Activated CD4-positive, alpha-beta T cell treated with anti-CD3 and anti-CD28 coated beads, Interleukin-2, Interleukin-6, amounts not matched to agents 100 ng/mL and 50 ng/mL, durations not matched to agents 16 hours and 8 hours (primary cell): Measurements from ENCODE around the gene TTLL3.

Source experiments
- DNase-seq: peaks from one replicate; pipeline ENCODE4 v3.0.0-alpha.2; 2020

The TTLL3 gene

GRCh38 chr3:9781551-9781950 is 28.5 kb upstream of the TTLL3 start:
- DNase-seq: no peak

- no peak for DNase-seq
Observed at GRCh38 chr3:9781978-9782603, 28.0 kb upstream of the TTLL3 start.

GRCh38 chr3:9782770-9783169 is 27.3 kb upstream of the TTLL3 start:
- DNase-seq: peak; percentile 24

- DNase-seq: no peak
Observed at GRCh38 chr3:9783954-9784353, 26.1 kb upstream of the TTLL3 start.

GRCh38 chr3:9784965-9785364 is 25.1 kb upstream of the TTLL3 start:
- DNase-seq: no peak

- DNase-seq: no peak
Observed at GRCh38 chr3:9785602-9786001, 24.5 kb upstream of the TTLL3 start.

- DNase-seq: no peak
Observed at GRCh38 chr3:9786209-9786739, 23.8 kb upstream of the TTLL3 start.

GRCh38 chr3:9786825-9787669 is 23.0 kb upstream of the TTLL3 start:
- peak; percentile 24 for DNase-seq

- DNase-seq: peak; percentile 29
Observed at GRCh38 chr3:9787714-9788113, 22.3 kb upstream of the TTLL3 start.

GRCh38 chr3:9791127-9791526 is 18.9 kb upstream of the TTLL3 start:
- DNase-seq: no peak

- no peak for DNase-seq
Observed at GRCh38 chr3:9791790-9792404, 18.2 kb upstream of the TTLL3 start.

- DNase-seq: peak; percentile 95
Observed at GRCh38 chr3:9792405-9793160, 17.5 kb upstream of the TTLL3 start, which contains the start of the genes ARPC4 and TADA3. Gene ARPC4, plus strand, starts transcription at chr3:9793082. Its CDS starts 40 bp downstream, at chr3:9793122. Gene TADA3, minus strand, starts transcription at chr3:9792473. Its CDS starts 1,007 bp downstream, at chr3:9791466.

- peak; percentile 52 for DNase-seq
Observed at GRCh38 chr3:9793161-9793781, 16.8 kb upstream of the TTLL3 start.

GRCh38 chr3:9794400-9794799 is 15.7 kb upstream of the TTLL3 start:
- DNase-seq: no peak

- DNase-seq: no peak
Observed at GRCh38 chr3:9795207-9795606, 14.9 kb upstream of the TTLL3 start.

- DNase-seq: no peak
Observed at GRCh38 chr3:9797196-9797945, 12.7 kb upstream of the TTLL3 start.

GRCh38 chr3:9800529-9800928 is 9.5 kb upstream of the TTLL3 start:
- DNase-seq: no peak

- no peak for DNase-seq
Observed at GRCh38 chr3:9803494-9803893, 6.6 kb upstream of the TTLL3 start.

- no peak for DNase-seq
Observed at GRCh38 chr3:9804996-9805395, 5.1 kb upstream of the TTLL3 start.

- DNase-seq: no peak
Observed at GRCh38 chr3:9806137-9806536, 3.9 kb upstream of the TTLL3 start.
